Peyer's patch (tissue), 4 donors: ENCODE results near the gene FCMR.

Source experiments
- POLR2A ChIP-seq, 2 donors: fragments of 450-650 bp; IDR thresholded peaks; one replicate each; pipeline ENCODE4 v1.5.1; 2017; ENCODE audit warnings: antibody characterized with exemption in 2 of 2, mild to moderate bottlenecking in 2 of 2, moderate library complexity in 2 of 2
- TF ChIP-seq, protein P1 (sequence below), 6 experiments: fragments of 450-650 bp in 4 of 6; fragments of 200-600 bp in 2 of 6; sonication (generic) in 1 of 6; IDR thresholded peaks; one replicate each; pipeline ENCODE4 v1.5.1; 2017 to 2019; ENCODE audit warnings: antibody characterized with exemption in 6 of 6, mild to moderate bottlenecking in 3 of 6, moderate library complexity in 1 of 6

DNA sequence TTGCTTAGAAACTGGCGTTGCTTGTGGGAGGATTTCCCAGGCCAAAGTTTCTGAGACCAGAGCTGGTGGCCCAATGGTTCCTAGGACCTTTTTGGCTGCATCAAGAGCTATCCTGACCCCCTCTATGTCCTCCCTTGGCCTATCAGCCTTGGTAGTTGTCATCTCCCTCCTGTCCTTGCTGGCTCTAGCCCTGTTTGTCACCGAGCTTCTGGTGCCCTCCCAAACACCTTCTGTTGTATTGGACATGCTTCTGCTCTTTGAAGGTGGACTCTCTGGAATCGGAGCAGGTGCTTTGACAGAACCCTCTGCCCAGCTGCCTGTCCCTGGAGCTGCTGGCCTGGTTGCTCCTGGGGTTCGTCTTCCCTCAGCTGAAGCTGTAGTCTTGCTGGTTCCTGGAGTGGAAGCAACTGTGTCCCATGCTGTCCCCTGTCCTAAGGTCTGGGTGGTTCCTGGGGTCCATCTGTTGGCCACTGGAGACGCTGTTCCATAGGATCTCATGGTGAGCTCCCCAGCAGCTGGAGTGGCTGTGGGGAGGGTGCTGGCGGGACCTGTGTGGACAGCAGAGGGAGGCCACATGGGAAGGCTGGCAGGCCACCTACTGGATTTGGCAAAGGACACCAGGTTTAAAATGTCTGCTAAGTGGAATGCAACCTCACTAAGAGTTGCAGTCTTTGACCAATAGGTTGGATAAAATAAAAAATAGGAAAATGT, 39.1 kb upstream of the FCMR start:
- TF ChIP-seq, protein P1, sequence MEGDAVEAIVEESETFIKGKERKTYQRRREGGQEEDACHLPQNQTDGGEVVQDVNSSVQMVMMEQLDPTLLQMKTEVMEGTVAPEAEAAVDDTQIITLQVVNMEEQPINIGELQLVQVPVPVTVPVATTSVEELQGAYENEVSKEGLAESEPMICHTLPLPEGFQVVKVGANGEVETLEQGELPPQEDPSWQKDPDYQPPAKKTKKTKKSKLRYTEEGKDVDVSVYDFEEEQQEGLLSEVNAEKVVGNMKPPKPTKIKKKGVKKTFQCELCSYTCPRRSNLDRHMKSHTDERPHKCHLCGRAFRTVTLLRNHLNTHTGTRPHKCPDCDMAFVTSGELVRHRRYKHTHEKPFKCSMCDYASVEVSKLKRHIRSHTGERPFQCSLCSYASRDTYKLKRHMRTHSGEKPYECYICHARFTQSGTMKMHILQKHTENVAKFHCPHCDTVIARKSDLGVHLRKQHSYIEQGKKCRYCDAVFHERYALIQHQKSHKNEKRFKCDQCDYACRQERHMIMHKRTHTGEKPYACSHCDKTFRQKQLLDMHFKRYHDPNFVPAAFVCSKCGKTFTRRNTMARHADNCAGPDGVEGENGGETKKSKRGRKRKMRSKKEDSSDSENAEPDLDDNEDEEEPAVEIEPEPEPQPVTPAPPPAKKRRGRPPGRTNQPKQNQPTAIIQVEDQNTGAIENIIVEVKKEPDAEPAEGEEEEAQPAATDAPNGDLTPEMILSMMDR (IDR thresholded peaks at IDR 0.05): no peak
- no peak for TF ChIP-seq POLR2A (IDR thresholded peaks at IDR 0.05)
